GM23338 (cell line): ENCODE data around the gene EMX1. TPM values are rescaled to one million over a fixed set of nuclear protein-coding genes. Genes with fewer than 3 reads are reported as not detected.
A peak's percentile ranks its signal among the peaks of the same experiment; 100 is the strongest.

ENCODE experiments used
- ATAC-seq: fragments of 200-7000 bp; cut with Tn5 transposase; 3 replicates; pipeline ENCODE4 v1.9.1; 2020
- DNase-seq: peaks from one replicate; pipeline ENCODE4 v3.0.0-alpha.2; 2015; ENCODE audit warnings: low spot score
- H2AFZ ChIP-seq: fragments of 200-600 bp; sonication (generic); 2 replicates; pipeline ENCODE4 v1.8.0; 2016; ENCODE audit warnings: antibody characterized with exemption, mild to moderate bottlenecking, moderate library complexity
- H3F3A ChIP-seq: fragments of 200-600 bp; sonication (generic); replicated peaks from 2 replicates; pipeline ENCODE4 v1.8.0; 2017; ENCODE audit warnings: antibody characterized with exemption, mixed run types, low read depth
- H3K27ac ChIP-seq: fragments of 200-600 bp; sonication (generic); 2 replicates; pipeline ENCODE4 v1.6.1; 2016; ENCODE audit warnings: low read depth
- H3K27me3 ChIP-seq: fragments of 200-600 bp; sonication (generic); 2 replicates; pipeline ENCODE4 v1.8.0; 2016; ENCODE audit warnings: mild to moderate bottlenecking, mixed run types, moderate library complexity; ENCODE audit not compliant: insufficient read depth
- H3K36me3 ChIP-seq: fragments of 200-600 bp; sonication (generic); 2 replicates; pipeline ENCODE4 v1.8.0; 2016; ENCODE audit warnings: mild to moderate bottlenecking; ENCODE audit not compliant: insufficient read depth
- H3K4me1 ChIP-seq: fragments of 200-600 bp; sonication (generic); 2 replicates; pipeline ENCODE4 v1.8.0; 2016; ENCODE audit warnings: mild to moderate bottlenecking, moderate library complexity; ENCODE audit not compliant: insufficient read depth
- H3K4me2 ChIP-seq: fragments of 200-600 bp; sonication (generic); 2 replicates; pipeline ENCODE4 v1.7.1; 2017; ENCODE audit warnings: mixed run types
- H3K4me3 ChIP-seq: fragments of 200-600 bp; sonication (generic); 2 replicates; pipeline ENCODE4 v1.6.1; 2016; ENCODE audit warnings: mixed run types
- H3K79me2 ChIP-seq: fragments of 200-600 bp; sonication (generic); replicated peaks from 2 replicates; pipeline ENCODE4 v1.8.0; 2017; ENCODE audit warnings: mild to moderate bottlenecking; ENCODE audit not compliant: insufficient read depth
- H3K9me2 ChIP-seq: fragments of 200-600 bp; sonication (generic); 2 replicates; pipeline ENCODE4 v1.8.0; 2017; ENCODE audit not compliant: insufficient read depth
- H4K20me1 ChIP-seq: fragments of 200-600 bp; sonication (generic); replicated peaks from 2 replicates; pipeline ENCODE4 v1.8.0; 2017; ENCODE audit warnings: mild to moderate bottlenecking; ENCODE audit not compliant: insufficient read depth
- H3K27ac Mint-ChIP-seq: 2 replicates; pipeline ENCODE4 v1.8.0; 2020; ENCODE audit warnings: inconsistent platforms, mild to moderate bottlenecking, moderate library complexity, mixed read lengths
- H3K27me3 Mint-ChIP-seq: 3 replicates; pipeline ENCODE4 v1.8.0; 2022; ENCODE audit warnings: low read depth, mild to moderate bottlenecking, moderate library complexity, mixed read lengths, inconsistent platforms; ENCODE audit not compliant: insufficient read depth, poor library complexity
- H3K36me3 Mint-ChIP-seq: 3 replicates; pipeline ENCODE4 v1.8.0; 2021; ENCODE audit warnings: low read depth, mild to moderate bottlenecking, inconsistent platforms, moderate library complexity, mixed read lengths
- H3K4me1 Mint-ChIP-seq: 3 replicates; pipeline ENCODE4 v1.8.0; 2020; ENCODE audit warnings: mild to moderate bottlenecking, inconsistent platforms, mixed read lengths
- H3K4me3 Mint-ChIP-seq: 3 replicates; pipeline ENCODE4 v1.8.0; 2021; ENCODE audit warnings: moderate library complexity, mild to moderate bottlenecking, inconsistent platforms, mixed read lengths
- H3K9me3 Mint-ChIP-seq: 3 replicates; pipeline ENCODE4 v1.8.0; 2020; ENCODE audit warnings: moderate library complexity, mild to moderate bottlenecking, inconsistent platforms, mixed read lengths
- CTCF ChIP-seq, 2 experiments: fragments of 200-600 bp in 1 of 2; sonication (generic) in 1 of 2; conservative IDR thresholded peaks; 2 replicates each; pipeline versions ENCODE4 v1.5.1 to v1.6.1; 2016 to 2017; ENCODE audit warnings: antibody characterized with exemption in 2 of 2, low read depth in 2 of 2, mild to moderate bottlenecking in 2 of 2, moderate library complexity in 1 of 2
- EZH2phosphoT487 ChIP-seq: fragments of 200-600 bp; sonication (generic); IDR thresholded peaks from one replicate; pipeline ENCODE4 v1.8.1; 2018; ENCODE audit warnings: antibody characterized with exemption; ENCODE audit not compliant: unreplicated experiment
- JUNB ChIP-seq: IDR thresholded peaks from one replicate; pipeline ENCODE4 v1.6.1; 2016; ENCODE audit warnings: antibody characterized with exemption; ENCODE audit not compliant: unreplicated experiment
- NANOG ChIP-seq: IDR thresholded peaks from 2 replicates; pipeline ENCODE4 v1.6.1; 2016; ENCODE audit warnings: antibody characterized with exemption, borderline replicate concordance
- POLR2AphosphoS5 ChIP-seq: IDR thresholded peaks from 2 replicates; pipeline ENCODE4 v1.6.1; 2016; ENCODE audit warnings: antibody characterized with exemption, low read depth
- STAT1 ChIP-seq: IDR thresholded peaks from one replicate; pipeline ENCODE4 v1.6.1; 2016; ENCODE audit warnings: antibody characterized with exemption; ENCODE audit not compliant: unreplicated experiment
- ZNF331 ChIP-seq: fragments of 250-450 bp; sonication (Bioruptor Pico); IDR thresholded peaks from 2 replicates; pipeline ENCODE4 v1.5.0; 2020; ENCODE audit warnings: low read depth, mild to moderate bottlenecking, moderate library complexity
- polyA plus RNA-seq: library from polyadenylated mRNA; unstranded; fragments of >200 nt; fragmentation: Nextera tagmentation; extraction: Ambion mirVana; gene quantifications from 2 replicates; pipeline ENCODE4 v1.2.1, GENCODE V29; 2016
- total RNA-seq: library from RNA; depleted of rRNA; stranded (reverse); fragments of >200 nt; shearing (Covaris generic); gene quantifications from 2 replicates; pipeline ENCODE4 v1.2.3, GENCODE V29; 2014
- TF ChIP-seq, protein P1 (sequence below): IDR thresholded peaks from 2 replicates; pipeline ENCODE4 v1.6.1; 2016; ENCODE audit warnings: antibody characterized with exemption

Gene EMX1
- total and polyA plus RNA-seq, 2 experiments from 2014 or later = 3.9 to 7.9 TPM

DNA sequence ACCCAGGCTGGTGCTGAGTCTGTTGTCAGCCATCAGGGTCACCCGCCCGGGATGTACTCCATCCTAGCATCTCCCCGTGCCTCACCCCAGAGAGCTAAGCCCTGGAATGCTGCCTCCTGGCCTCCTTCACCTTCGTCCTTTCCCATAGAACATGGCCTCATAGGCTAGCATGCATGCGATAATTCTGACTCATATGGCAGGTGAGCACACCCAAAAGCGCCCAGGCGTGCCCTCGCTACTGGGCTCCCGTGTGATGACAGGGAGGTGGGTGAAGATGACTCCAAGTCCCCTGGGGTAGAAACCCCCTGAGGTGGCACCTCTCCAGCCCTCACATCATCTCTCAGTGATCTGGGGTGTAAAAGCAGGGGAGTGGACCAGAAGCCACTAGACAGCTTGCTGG is 22.8 kb upstream of the EMX1 start (continued):
- TF ChIP-seq, protein P1, sequence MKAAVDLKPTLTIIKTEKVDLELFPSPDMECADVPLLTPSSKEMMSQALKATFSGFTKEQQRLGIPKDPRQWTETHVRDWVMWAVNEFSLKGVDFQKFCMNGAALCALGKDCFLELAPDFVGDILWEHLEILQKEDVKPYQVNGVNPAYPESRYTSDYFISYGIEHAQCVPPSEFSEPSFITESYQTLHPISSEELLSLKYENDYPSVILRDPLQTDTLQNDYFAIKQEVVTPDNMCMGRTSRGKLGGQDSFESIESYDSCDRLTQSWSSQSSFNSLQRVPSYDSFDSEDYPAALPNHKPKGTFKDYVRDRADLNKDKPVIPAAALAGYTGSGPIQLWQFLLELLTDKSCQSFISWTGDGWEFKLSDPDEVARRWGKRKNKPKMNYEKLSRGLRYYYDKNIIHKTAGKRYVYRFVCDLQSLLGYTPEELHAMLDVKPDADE = no peak
- TF ChIP-seq EZH2phosphoT487 = no peak
- TF ChIP-seq STAT1 = no peak
- TF ChIP-seq NANOG = no peak
- no peak for TF ChIP-seq JUNB
- TF ChIP-seq ZNF331 (CRISPR knock-in tag) = no peak
- TF ChIP-seq POLR2AphosphoS5 = no peak
- TF ChIP-seq CTCF (conservative IDR thresholded peaks at IDR 0.05; ENCODE audit: low read depth in 2 of 2) = no peak

GRCh38 chr2:72895154-72895553 is 22.2 kb upstream of the EMX1 start:
- H3K9me3 Mint-ChIP-seq = no peaks in the 10 kb centered on the region
- Histone ChIP-seq H3K27ac (no peak overlapping the region), H2AFZ (peak overlapping the region; percentile 63; the same call in 1 of the 2 replicates), H3K4me3 (no peak overlapping the region), H3F3A (no peaks in the 10 kb centered on the region), H3K79me2 (no peaks in the 10 kb centered on the region), H4K20me1 (no peaks in the 10 kb centered on the region), H3K9me2 (no peaks in the 10 kb centered on the region), H3K4me1 (peaks cover 23% of the 10 kb centered on the region), H3K27me3 (peaks cover 50% of the 10 kb centered on the region), H3K4me2 (peak overlapping the region; percentile 65), H3K36me3 (no peaks in the 10 kb centered on the region)
- H3K27me3 Mint-ChIP-seq = peaks cover 26% of the 10 kb centered on the region
- H3K36me3 Mint-ChIP-seq = no peaks in the 10 kb centered on the region
- ATAC-seq (no peak), DNase-seq (no peak)
- peaks cover 24% of the 10 kb centered on the region for H3K4me1 Mint-ChIP-seq
- TF ChIP-seq EZH2phosphoT487 (no peak), POLR2AphosphoS5 (no peak), JUNB (no peak)
- TF ChIP-seq, protein P1 = no peak
- H3K4me3 Mint-ChIP-seq = no peak overlapping the region; the same call in 2 of the 3 replicates
- H3K27ac Mint-ChIP-seq = no peak overlapping the region

DNA sequence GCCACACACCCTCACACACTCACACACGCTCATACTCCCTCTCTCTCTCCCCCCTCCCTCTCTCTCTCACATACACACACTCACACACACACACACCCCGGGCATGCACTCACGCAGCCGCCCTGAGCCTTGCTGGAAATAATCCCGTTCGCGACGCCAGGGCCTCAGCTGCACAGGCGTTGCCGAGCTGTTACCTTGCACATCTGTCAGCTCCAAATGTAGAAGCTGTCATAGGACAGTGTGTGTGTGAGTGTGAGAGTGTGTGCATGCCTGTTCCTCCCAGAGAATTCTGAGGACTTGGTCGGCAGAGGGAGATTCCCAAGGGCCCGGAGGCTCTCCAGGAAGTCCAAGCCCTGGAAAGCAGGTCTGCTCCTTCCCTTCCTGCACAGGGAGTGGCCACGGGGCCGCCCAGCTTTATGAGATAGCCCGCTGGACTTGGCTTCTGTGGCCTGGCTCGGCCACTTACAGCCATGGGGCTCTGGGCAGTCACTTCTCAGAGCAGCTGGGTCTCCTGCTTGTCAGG is 21.5 kb upstream of the EMX1 start:
- peaks cover 50% of the 10 kb centered on the region for H3K27me3 ChIP-seq
- TF ChIP-seq EZH2phosphoT487 (no peak), CTCF (conservative IDR thresholded peaks at IDR 0.05; ENCODE audit: low read depth in 2 of 2) (no peak), JUNB (no peak)
- TF ChIP-seq, protein P1 = no peak

More for the DNA sequence above, 21.5 kb upstream of the EMX1 start:
- Histone ChIP-seq H3K27ac (no peak overlapping the region), H3K4me2 (no peak overlapping the region; the same call in 1 of the 2 replicates), H3K9me2 (no peaks in the 10 kb centered on the region), H3F3A (no peaks in the 10 kb centered on the region), H3K4me1 (peaks cover 23% of the 10 kb centered on the region), H3K4me3 (no peak overlapping the region), H3K36me3 (no peaks in the 10 kb centered on the region), H3K79me2 (no peaks in the 10 kb centered on the region), H2AFZ (peak overlapping the region; percentile 63; the same call in 1 of the 2 replicates), H4K20me1 (no peaks in the 10 kb centered on the region)
- Mint-ChIP-seq H3K4me3 (no peak overlapping the region; the same call in 2 of the 3 replicates), H3K36me3 (no peaks in the 10 kb centered on the region), H3K27me3 (peaks cover 25% of the 10 kb centered on the region), H3K4me1 (peaks cover 24% of the 10 kb centered on the region), H3K9me3 (no peaks in the 10 kb centered on the region), H3K27ac (no peak overlapping the region)
- no peak for ATAC-seq
- no peak for DNase-seq
